OCI-LY1 (cell line): ENCODE measurements around the gene CFAP20DC.

Experiments
- H2AFZ ChIP-seq: fragments of 200-600 bp; sonication (generic), shearing (Covaris generic); 2 replicates; pipeline ENCODE4 v1.6.0; 2014; ENCODE audit warnings: antibody characterized with exemption, mild to moderate bottlenecking, low read length
- H3F3A ChIP-seq: fragments of 200-600 bp; sonication (generic), shearing (Covaris generic); 2 replicates; pipeline ENCODE4 v1.6.0; 2014; ENCODE audit warnings: mild to moderate bottlenecking, antibody characterized with exemption, low read length, moderate library complexity; ENCODE audit not compliant: insufficient read depth
- H3K27ac ChIP-seq: fragments of 200-600 bp; sonication (generic); 2 replicates; pipeline ENCODE4 v1.5.1; 2014; ENCODE audit warnings: low read length, mixed run types, mild to moderate bottlenecking, low read depth; ENCODE audit not compliant: poor library complexity, severe bottlenecking
- H3K27me3 ChIP-seq: fragments of 200-600 bp; sonication (generic); 2 replicates; pipeline ENCODE4 v1.6.0; 2014; ENCODE audit warnings: antibody characterized with exemption, mild to moderate bottlenecking, low read length, moderate library complexity; ENCODE audit not compliant: insufficient read depth
- H3K36me3 ChIP-seq: fragments of 200-600 bp; sonication (generic); 2 replicates; pipeline ENCODE4 v1.6.1; 2014; ENCODE audit warnings: mild to moderate bottlenecking, antibody characterized with exemption, low read length, moderate library complexity, mixed read lengths; ENCODE audit not compliant: insufficient read depth
- H3K4me1 ChIP-seq: fragments of 200-600 bp; sonication (generic); 2 replicates; pipeline ENCODE4 v1.5.1; 2014; ENCODE audit warnings: mild to moderate bottlenecking, low read length, moderate library complexity; ENCODE audit not compliant: insufficient read depth, severe bottlenecking
- H3K4me2 ChIP-seq: fragments of 200-600 bp; sonication (generic), shearing (Covaris generic); 2 replicates; pipeline ENCODE4 v1.6.1; 2014; ENCODE audit warnings: low read length
- H3K4me3 ChIP-seq: fragments of 200-600 bp; sonication (generic); 2 replicates; pipeline ENCODE4 v1.5.1; 2014; ENCODE audit warnings: low read length, low read depth, mild to moderate bottlenecking, mixed read lengths; ENCODE audit not compliant: poor library complexity, severe bottlenecking
- H3K79me2 ChIP-seq: fragments of 200-600 bp; shearing (Covaris generic); 2 replicates; pipeline ENCODE4 v1.6.1; 2016; ENCODE audit warnings: mixed run types, low read length, mixed read lengths; ENCODE audit not compliant: insufficient read depth
- H3K9ac ChIP-seq: fragments of 200-600 bp; sonication (generic), shearing (Covaris generic); 2 replicates; pipeline ENCODE4 v1.6.1; 2014; ENCODE audit warnings: mild to moderate bottlenecking, low read length, mixed read lengths
- H3K9me2 ChIP-seq: fragments of 200-600 bp; sonication (generic), shearing (Covaris generic); 2 replicates; pipeline ENCODE4 v1.6.1; 2014; ENCODE audit warnings: low read depth, mild to moderate bottlenecking, low read length, mixed read lengths
- H3K9me3 ChIP-seq: fragments of 200-600 bp; shearing (Covaris generic); 2 replicates; pipeline ENCODE4 v1.6.1; 2014; ENCODE audit warnings: low read length, mixed read lengths
- H4K20me1 ChIP-seq: fragments of 200-600 bp; sonication (generic), shearing (Covaris generic); 2 replicates; pipeline ENCODE4 v1.6.0; 2016; ENCODE audit warnings: mild to moderate bottlenecking, low read length; ENCODE audit not compliant: insufficient read depth
- CTCF ChIP-seq: fragments of 200-600 bp; sonication (generic), shearing (Covaris generic); IDR thresholded peaks from 2 replicates; pipeline ENCODE4 v1.5.1; 2017; ENCODE audit warnings: mild to moderate bottlenecking, antibody characterized with exemption, low read length, moderate library complexity, mixed read lengths
- EZH2 ChIP-seq: fragments of 200-600 bp; sonication (generic), shearing (Covaris generic); IDR thresholded peaks from 2 replicates; pipeline ENCODE4 v1.8.0; 2017; ENCODE audit warnings: borderline replicate concordance, mixed run types, mild to moderate bottlenecking, antibody characterized with exemption, low read length, moderate library complexity, mixed read lengths

The CFAP20DC gene

GRCh38 chr3:58867621-58868020 lies 182.2 kb downstream of the CFAP20DC start:
- H3K36me3 ChIP-seq, result no peaks in the 10 kb centered on the region
- H3F3A ChIP-seq, result no peaks in the 10 kb centered on the region
- H3K4me1 ChIP-seq, result no peaks in the 10 kb centered on the region
- no peak overlapping the region for H3K9ac ChIP-seq
- H3K4me3 ChIP-seq, result no peak overlapping the region
- H3K27me3 ChIP-seq, result no peaks in the 10 kb centered on the region
- H4K20me1 ChIP-seq, result no peaks in the 10 kb centered on the region
- no peaks in the 10 kb centered on the region for H3K9me2 ChIP-seq
- H3K9me3 ChIP-seq, result no peaks in the 10 kb centered on the region
- H3K27ac ChIP-seq, result no peak overlapping the region
- H3K79me2 ChIP-seq, result no peaks in the 10 kb centered on the region
- no peak overlapping the region for H3K4me2 ChIP-seq
- no peak for TF ChIP-seq CTCF
- TF ChIP-seq EZH2, result no peak
- H2AFZ ChIP-seq, result no peak overlapping the region

- H3K4me3 ChIP-seq, result no peak overlapping the region
- no peaks in the 10 kb centered on the region for H3K4me1 ChIP-seq
- no peaks in the 10 kb centered on the region for H3K36me3 ChIP-seq
- H3F3A ChIP-seq, result no peaks in the 10 kb centered on the region
- H2AFZ ChIP-seq, result no peak overlapping the region
- no peak overlapping the region for H3K9ac ChIP-seq
- no peak for TF ChIP-seq CTCF
- no peak for TF ChIP-seq EZH2
- no peaks in the 10 kb centered on the region for H3K9me2 ChIP-seq
- no peak overlapping the region for H3K27ac ChIP-seq
- H4K20me1 ChIP-seq, result no peaks in the 10 kb centered on the region
- H3K4me2 ChIP-seq, result no peak overlapping the region
- no peaks in the 10 kb centered on the region for H3K27me3 ChIP-seq
- no peaks in the 10 kb centered on the region for H3K79me2 ChIP-seq
- H3K9me3 ChIP-seq, result no peaks in the 10 kb centered on the region
Observed at GRCh38 chr3:58866079-58866478, 183.7 kb downstream of the CFAP20DC start.

- Histone ChIP-seq H3F3A (no peaks in the 10 kb centered on the region), H3K9me3 (no peaks in the 10 kb centered on the region), H3K27me3 (no peaks in the 10 kb centered on the region)
Observed at GRCh38 chr3:58864480-58864879, 185.3 kb downstream of the CFAP20DC start.

More at GRCh38 chr3:58864480-58864879, 185.3 kb downstream of the CFAP20DC start:
- H3K36me3 ChIP-seq, result no peaks in the 10 kb centered on the region
- no peaks in the 10 kb centered on the region for H3K79me2 ChIP-seq
- H3K27ac ChIP-seq, result no peak overlapping the region
- no peak overlapping the region for H3K4me3 ChIP-seq
- no peaks in the 10 kb centered on the region for H3K4me1 ChIP-seq
- no peak overlapping the region for H3K4me2 ChIP-seq
- H4K20me1 ChIP-seq, result no peaks in the 10 kb centered on the region
- H3K9ac ChIP-seq, result no peak overlapping the region
- no peak overlapping the region for H2AFZ ChIP-seq
- H3K9me2 ChIP-seq, result no peaks in the 10 kb centered on the region
- no peak for TF ChIP-seq CTCF
- no peak for TF ChIP-seq EZH2
